ACC112 (cell line): ENCODE results near the gene DSCAML1.

Source experiments
- H2AFZ ChIP-seq: fragments of 200-600 bp; sonication (generic); one replicate; pipeline ENCODE4 v1.6.0; 2017; ENCODE audit warnings: antibody characterized with exemption, low read length; ENCODE audit not compliant: unreplicated experiment
- H3K27ac ChIP-seq: fragments of 200-600 bp; sonication (generic); 2 replicates; pipeline ENCODE4 v1.5.1; 2014; ENCODE audit warnings: low read depth, mild to moderate bottlenecking, antibody characterized with exemption, low read length, moderate library complexity
- H3K27me3 ChIP-seq: fragments of 200-600 bp; sonication (generic); 2 replicates; pipeline ENCODE4 v1.6.1; 2014; ENCODE audit warnings: mild to moderate bottlenecking, antibody characterized with exemption, low read length, moderate library complexity, mixed read lengths; ENCODE audit not compliant: insufficient read depth
- H3K36me3 ChIP-seq: fragments of 200-600 bp; sonication (generic); 2 replicates; pipeline ENCODE4 v1.6.1; 2016; ENCODE audit warnings: mild to moderate bottlenecking, antibody characterized with exemption, low read length, moderate library complexity, mixed read lengths; ENCODE audit not compliant: insufficient read depth
- H3K4me1 ChIP-seq: fragments of 200-600 bp; sonication (generic); one replicate; pipeline ENCODE4 v1.6.1; 2016; ENCODE audit warnings: low read length, mixed read lengths; ENCODE audit not compliant: insufficient read depth, unreplicated experiment, control insufficient read depth
- H3K4me3 ChIP-seq: fragments of 200-600 bp; sonication (generic); 2 replicates; pipeline ENCODE4 v1.5.1; 2014; ENCODE audit warnings: mild to moderate bottlenecking, low read depth, low read length
- H3K79me2 ChIP-seq: fragments of 200-600 bp; sonication (generic); one replicate; pipeline ENCODE4 v1.6.0; 2016; ENCODE audit warnings: low read length; ENCODE audit not compliant: control insufficient read depth, unreplicated experiment, insufficient read depth

The DSCAML1 gene

GRCh38 chr11:117560780-117561530, 236.1 kb downstream of the DSCAML1 start:
- H3K27ac ChIP-seq = no peak overlapping the region
- H3K4me1 ChIP-seq = no peaks in the 10 kb centered on the region
- peaks cover 52% of the 10 kb centered on the region for H3K27me3 ChIP-seq
- H3K79me2 ChIP-seq = no peaks in the 10 kb centered on the region
- H3K4me3 ChIP-seq = no peak overlapping the region
- H2AFZ ChIP-seq = no peak overlapping the region
- no peaks in the 10 kb centered on the region for H3K36me3 ChIP-seq

GRCh38 chr11:117559698-117560097, 237.3 kb downstream of the DSCAML1 start:
- Histone ChIP-seq H3K27ac (no peak overlapping the region), H3K4me1 (no peaks in the 10 kb centered on the region), H3K36me3 (no peaks in the 10 kb centered on the region), H3K79me2 (no peaks in the 10 kb centered on the region), H2AFZ (no peak overlapping the region), H3K27me3 (peaks cover 54% of the 10 kb centered on the region), H3K4me3 (no peak overlapping the region)

DNA sequence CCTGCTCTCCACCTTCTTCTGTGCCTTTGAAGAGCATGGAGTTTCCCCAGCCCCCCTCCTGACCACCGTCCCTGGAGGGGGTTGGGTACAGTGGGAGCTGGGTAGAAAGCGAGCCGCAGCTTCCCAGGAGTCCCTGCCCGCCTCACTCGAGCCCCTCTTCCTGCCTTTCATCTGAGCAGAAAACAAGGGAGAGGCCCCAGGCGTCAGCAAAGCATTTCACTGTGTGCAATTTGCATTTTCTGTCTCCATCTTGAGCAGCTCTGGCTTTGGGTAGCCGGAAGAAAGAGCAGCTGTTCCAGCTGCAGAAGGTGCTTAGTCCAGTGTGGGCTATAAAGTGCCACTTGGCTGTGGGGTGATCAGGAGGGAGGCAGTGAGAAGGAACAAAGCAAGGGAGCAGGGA, 239.7 kb downstream of the DSCAML1 start:
- Histone ChIP-seq H3K4me3 (no peak overlapping the region), H3K79me2 (no peaks in the 10 kb centered on the region), H3K36me3 (no peaks in the 10 kb centered on the region), H3K27me3 (peaks cover 68% of the 10 kb centered on the region), H3K27ac (no peak overlapping the region), H3K4me1 (no peaks in the 10 kb centered on the region), H2AFZ (no peak overlapping the region)

- Histone ChIP-seq H3K36me3 (no peaks in the 10 kb centered on the region), H2AFZ (no peak overlapping the region), H3K27ac (no peak overlapping the region), H3K4me3 (no peak overlapping the region), H3K79me2 (no peaks in the 10 kb centered on the region), H3K27me3 (peaks cover 81% of the 10 kb centered on the region), H3K4me1 (no peaks in the 10 kb centered on the region)
Measured at GRCh38 chr11:117554601-117555333, 242.2 kb downstream of the DSCAML1 start.

GRCh38 chr11:117552626-117553025, 244.4 kb downstream of the DSCAML1 start:
- no peaks in the 10 kb centered on the region for H3K79me2 ChIP-seq
- H3K4me3 ChIP-seq = no peak overlapping the region
- H3K27ac ChIP-seq = no peak overlapping the region
- H3K36me3 ChIP-seq = no peaks in the 10 kb centered on the region
- H3K4me1 ChIP-seq = no peaks in the 10 kb centered on the region
- peaks cover 81% of the 10 kb centered on the region for H3K27me3 ChIP-seq
- no peak overlapping the region for H2AFZ ChIP-seq

DNA sequence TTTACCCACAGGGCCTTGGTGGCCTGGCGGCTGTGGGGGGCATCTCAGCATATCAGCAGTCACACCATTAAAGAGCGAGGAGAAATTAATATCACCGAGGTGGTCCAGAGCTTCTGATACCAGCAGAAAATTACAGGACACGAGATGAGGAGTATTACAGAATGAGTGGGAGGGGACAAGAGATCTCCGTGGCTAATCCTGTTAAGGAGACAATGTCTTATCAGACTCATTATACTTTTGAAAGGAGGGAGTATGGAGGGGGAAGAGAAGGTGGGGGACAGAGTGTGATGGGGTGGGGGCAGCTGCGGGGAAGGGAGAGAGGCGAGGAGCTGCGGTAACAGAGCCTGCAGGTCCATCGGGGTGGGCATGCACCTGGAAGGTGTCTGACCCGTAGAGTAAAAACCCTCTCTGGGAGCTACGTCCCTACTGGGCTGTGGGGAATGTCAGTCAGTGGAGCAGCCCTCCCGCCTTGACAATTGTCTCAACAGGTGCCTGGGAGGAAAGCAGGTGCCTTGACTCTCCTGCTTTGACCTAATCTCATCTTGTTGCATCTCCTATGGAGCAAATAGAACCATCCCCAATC, 245.2 kb downstream of the DSCAML1 start:
- Histone ChIP-seq H3K4me3 (no peak overlapping the region), H3K36me3 (no peaks in the 10 kb centered on the region), H3K27me3 (peaks cover 77% of the 10 kb centered on the region), H3K27ac (no peak overlapping the region), H2AFZ (no peak overlapping the region), H3K79me2 (no peaks in the 10 kb centered on the region), H3K4me1 (no peaks in the 10 kb centered on the region)

DNA sequence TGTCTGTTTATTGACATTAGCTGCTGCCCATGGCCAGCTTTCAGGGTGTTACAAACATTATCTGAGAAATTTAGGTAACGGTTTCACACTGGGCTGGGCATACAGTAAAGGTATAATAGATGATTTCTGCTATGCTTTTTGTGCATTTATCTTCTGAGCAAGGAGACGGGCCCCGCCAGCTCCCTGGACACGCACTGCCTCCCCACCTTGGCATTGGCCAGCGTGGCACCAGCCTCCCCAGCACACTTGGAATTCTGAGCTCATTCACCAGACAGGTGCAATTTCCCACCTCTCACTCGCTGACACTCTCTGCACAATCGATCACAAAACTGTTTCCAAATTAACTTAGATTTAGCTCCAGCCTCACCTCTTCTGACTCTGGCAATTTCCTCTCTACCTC, 246.6 kb downstream of the DSCAML1 start:
- Histone ChIP-seq H3K27ac (no peak overlapping the region), H3K4me1 (no peaks in the 10 kb centered on the region), H3K79me2 (no peaks in the 10 kb centered on the region), H3K36me3 (no peaks in the 10 kb centered on the region), H3K4me3 (no peak overlapping the region), H3K27me3 (peaks cover 66% of the 10 kb centered on the region), H2AFZ (no peak overlapping the region)

DNA sequence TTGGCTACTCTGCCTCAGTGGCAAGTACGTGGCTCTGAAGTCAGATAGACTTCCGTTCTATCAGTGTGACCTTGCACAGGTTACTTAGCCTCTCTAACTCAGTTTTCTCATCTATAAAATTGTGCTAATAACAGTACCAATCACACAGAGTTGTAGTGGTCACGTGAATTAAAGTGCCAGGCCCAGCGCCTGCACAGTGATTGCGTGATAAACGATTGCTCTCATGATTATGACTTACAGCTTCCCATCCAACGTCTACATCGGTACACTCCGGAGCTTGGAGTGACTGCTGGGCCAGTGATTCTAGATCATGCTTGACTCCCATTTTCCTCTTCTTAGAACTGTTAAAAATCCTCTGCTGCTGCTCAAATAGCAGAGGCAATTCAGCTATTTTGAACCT, 247.6 kb downstream of the DSCAML1 start:
- Histone ChIP-seq H3K79me2 (no peaks in the 10 kb centered on the region), H3K4me1 (no peaks in the 10 kb centered on the region), H3K27me3 (peaks cover 63% of the 10 kb centered on the region), H2AFZ (no peak overlapping the region), H3K36me3 (no peaks in the 10 kb centered on the region), H3K27ac (no peak overlapping the region), H3K4me3 (no peak overlapping the region)

DNA sequence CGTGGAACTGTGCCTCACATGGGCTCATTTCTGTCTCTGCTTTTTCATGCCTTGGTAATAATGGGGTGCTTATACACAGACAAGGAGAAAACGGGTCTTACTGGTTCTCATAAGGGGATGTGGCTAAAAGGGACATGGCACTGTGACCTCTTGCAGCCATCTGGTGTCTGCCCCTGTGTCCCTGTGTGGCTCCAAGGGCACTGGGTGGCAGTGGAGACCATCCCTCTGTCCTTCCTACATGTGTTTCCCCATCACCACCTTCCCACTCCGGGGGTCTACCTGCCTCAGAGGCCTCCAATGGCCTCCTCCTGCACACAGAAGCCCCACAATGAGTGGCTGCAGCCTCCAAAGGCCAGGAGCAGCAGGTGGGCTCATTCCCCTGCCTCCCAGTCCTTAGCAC, 248.1 kb downstream of the DSCAML1 start:
- H3K27me3 ChIP-seq = peaks cover 66% of the 10 kb centered on the region
- no peaks in the 10 kb centered on the region for H3K79me2 ChIP-seq
- no peak overlapping the region for H2AFZ ChIP-seq

GRCh38 chr11:117547946-117548345, 249.1 kb downstream of the DSCAML1 start:
- Histone ChIP-seq H3K36me3 (no peaks in the 10 kb centered on the region), H2AFZ (no peak overlapping the region), H3K27ac (no peak overlapping the region), H3K4me1 (no peaks in the 10 kb centered on the region), H3K27me3 (peaks cover 65% of the 10 kb centered on the region), H3K79me2 (no peaks in the 10 kb centered on the region), H3K4me3 (no peak overlapping the region)

More for the DNA sequence above, 248.1 kb downstream of the DSCAML1 start:
- no peak overlapping the region for H3K4me3 ChIP-seq
- no peaks in the 10 kb centered on the region for H3K4me1 ChIP-seq
- H3K36me3 ChIP-seq = no peaks in the 10 kb centered on the region
- no peak overlapping the region for H3K27ac ChIP-seq
